Measurements from ENCODE around the gene DEDD2.

Gene DEDD2

GRCh38 chr19:42149447-42150202 is 67.9 kb downstream of the DEDD2 start:
- DNase-seq (ENCODE audit: low read depth in 2 of 2, low spot score in 1 of 2) = no peak
